Measurements from ENCODE around the gene DRC7. TPM values are rescaled to one million over a fixed set of nuclear protein-coding genes. Genes with fewer than 3 reads are reported as not detected.

The DRC7 gene
- total RNA-seq, 1 donor from 2014 or later = not detected

DNA sequence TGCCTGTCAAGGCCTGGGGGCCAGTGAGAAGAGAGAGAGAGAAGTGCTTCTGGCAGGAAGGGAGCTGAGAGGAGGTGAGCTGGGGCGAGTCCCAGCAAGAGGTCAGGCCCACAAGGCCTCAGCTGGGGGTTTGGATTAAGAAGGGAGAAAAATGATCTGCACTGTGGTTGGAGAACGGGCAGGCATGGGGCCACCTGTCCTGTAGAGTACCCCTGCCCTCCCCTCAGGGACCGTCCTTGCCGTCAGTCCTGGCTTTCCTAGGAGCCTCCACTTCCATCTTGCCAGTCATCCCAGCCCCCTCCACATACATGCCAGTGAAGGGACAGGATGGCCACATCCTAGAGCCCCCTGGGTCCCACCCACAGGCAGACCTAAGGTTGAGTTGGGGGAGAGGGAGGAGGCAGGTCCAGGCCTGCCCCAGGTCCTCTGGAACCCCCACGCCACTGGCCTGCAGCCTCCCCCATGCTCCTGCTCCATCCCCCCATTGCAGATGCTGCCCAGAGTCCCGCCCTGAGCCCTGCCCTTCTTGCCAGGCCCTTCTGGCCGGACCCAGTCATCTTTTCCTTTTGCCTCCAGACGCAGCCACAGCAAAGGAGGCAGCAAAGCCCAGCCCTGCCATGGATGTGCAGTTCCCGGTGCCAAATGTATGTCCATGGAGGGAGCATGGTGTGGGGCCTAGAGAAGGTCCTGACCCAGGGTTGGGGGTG is 59.9 kb downstream of the DRC7 start:
- H3K36me3 ChIP-seq (ENCODE audit: control insufficient read depth, insufficient read depth, low read length) = peaks cover 21% of the 10 kb centered on the region
- DNase-seq (ENCODE audit: low read depth) (no peak), FAIRE-seq (no peak)
- TF ChIP-seq, protein P1, sequence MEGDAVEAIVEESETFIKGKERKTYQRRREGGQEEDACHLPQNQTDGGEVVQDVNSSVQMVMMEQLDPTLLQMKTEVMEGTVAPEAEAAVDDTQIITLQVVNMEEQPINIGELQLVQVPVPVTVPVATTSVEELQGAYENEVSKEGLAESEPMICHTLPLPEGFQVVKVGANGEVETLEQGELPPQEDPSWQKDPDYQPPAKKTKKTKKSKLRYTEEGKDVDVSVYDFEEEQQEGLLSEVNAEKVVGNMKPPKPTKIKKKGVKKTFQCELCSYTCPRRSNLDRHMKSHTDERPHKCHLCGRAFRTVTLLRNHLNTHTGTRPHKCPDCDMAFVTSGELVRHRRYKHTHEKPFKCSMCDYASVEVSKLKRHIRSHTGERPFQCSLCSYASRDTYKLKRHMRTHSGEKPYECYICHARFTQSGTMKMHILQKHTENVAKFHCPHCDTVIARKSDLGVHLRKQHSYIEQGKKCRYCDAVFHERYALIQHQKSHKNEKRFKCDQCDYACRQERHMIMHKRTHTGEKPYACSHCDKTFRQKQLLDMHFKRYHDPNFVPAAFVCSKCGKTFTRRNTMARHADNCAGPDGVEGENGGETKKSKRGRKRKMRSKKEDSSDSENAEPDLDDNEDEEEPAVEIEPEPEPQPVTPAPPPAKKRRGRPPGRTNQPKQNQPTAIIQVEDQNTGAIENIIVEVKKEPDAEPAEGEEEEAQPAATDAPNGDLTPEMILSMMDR (IDR thresholded peaks at IDR 0.05; ENCODE audit: insufficient read depth, low read length, severe bottlenecking) = no peak
- no peak overlapping the region for H3K4me3 ChIP-seq (ENCODE audit: low read depth, low read length)
- H3K27me3 ChIP-seq (ENCODE audit: control insufficient read depth, insufficient read depth, low read length) = no peaks in the 10 kb centered on the region

DNA sequence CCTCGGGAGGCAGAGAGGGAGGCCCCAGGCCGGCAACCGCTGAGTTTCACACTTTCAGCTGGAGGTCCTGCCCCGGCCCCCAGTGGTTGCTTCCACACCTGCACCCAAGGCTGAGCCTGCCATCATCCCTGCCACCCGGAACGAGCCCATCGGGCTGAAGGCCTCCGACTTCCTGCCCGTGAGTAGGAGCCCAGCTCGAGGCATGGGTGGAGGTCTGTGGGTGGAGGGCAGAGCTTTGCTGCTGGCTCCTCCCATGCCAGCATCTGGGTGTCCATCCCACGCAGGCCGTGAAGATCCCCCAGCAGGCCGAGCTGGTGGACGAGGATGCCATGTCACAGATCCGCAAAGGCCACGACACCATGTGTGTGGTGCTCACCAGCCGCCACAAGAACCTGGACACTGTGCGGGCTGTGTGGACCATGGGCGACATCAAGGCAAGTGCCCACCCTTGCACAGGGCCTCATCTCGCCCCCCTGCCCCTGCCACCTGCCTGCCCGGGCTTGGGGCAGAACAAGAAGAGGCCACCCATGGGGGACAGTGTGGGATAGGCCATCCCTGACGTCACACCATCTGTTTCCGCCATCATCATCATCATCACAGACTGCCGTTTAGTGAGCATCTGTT is 60.6 kb downstream of the DRC7 start:
- FAIRE-seq (no peak), DNase-seq (ENCODE audit: low read depth) (no peak)
- TF ChIP-seq, protein P1 (IDR thresholded peaks at IDR 0.05; ENCODE audit: insufficient read depth, low read length, severe bottlenecking) = no peak
- H3K27me3 ChIP-seq (ENCODE audit: control insufficient read depth, insufficient read depth, low read length) = no peaks in the 10 kb centered on the region
- H3K4me3 ChIP-seq (ENCODE audit: low read depth, low read length) = no peak overlapping the region
- H3K36me3 ChIP-seq (ENCODE audit: control insufficient read depth, insufficient read depth, low read length) = peaks cover 23% of the 10 kb centered on the region

DNA sequence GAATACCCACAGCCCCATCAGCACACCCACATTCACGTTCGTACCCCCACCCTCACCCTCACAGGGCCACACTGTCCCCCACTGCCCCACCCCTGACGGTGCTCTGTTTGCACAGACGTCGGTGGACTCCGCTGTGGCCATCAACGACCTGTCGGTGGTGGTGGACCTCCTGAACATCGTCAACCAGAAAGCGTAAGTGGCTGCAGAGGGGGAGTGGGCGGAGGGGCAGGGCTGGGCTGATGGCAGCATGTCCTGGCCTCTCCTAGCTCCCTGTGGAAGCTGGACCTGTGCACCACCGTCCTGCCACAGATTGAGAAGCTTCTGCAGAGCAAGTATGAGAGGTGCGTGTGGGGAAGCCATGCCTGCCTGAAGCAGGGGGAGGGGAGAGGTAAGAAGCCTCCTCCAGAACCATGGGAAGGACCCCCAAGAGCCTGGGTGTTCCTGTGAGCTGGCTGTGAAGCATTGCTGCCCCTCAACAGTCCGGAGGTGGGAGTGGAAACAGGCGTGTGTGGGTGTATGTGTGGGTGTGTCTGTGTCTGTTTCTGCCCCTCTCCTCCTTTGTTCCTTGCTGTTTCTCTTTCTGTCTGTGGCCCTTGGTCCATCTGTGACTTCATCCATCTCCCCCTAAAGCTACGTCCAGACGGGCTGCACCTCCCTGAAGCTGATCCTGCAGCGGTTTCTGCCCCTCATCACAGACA is 61.3 kb downstream of the DRC7 start:
- H3K27me3 ChIP-seq (ENCODE audit: control insufficient read depth, insufficient read depth, low read length) = no peaks in the 10 kb centered on the region
- no peak overlapping the region for H3K4me3 ChIP-seq (ENCODE audit: low read depth, low read length)
- H3K36me3 ChIP-seq (ENCODE audit: control insufficient read depth, insufficient read depth, low read length) = peaks cover 26% of the 10 kb centered on the region
- TF ChIP-seq, protein P1 (IDR thresholded peaks at IDR 0.05; ENCODE audit: insufficient read depth, low read length, severe bottlenecking) = no peak
- no peak for FAIRE-seq
- DNase-seq (ENCODE audit: low read depth) = no peak

DNA sequence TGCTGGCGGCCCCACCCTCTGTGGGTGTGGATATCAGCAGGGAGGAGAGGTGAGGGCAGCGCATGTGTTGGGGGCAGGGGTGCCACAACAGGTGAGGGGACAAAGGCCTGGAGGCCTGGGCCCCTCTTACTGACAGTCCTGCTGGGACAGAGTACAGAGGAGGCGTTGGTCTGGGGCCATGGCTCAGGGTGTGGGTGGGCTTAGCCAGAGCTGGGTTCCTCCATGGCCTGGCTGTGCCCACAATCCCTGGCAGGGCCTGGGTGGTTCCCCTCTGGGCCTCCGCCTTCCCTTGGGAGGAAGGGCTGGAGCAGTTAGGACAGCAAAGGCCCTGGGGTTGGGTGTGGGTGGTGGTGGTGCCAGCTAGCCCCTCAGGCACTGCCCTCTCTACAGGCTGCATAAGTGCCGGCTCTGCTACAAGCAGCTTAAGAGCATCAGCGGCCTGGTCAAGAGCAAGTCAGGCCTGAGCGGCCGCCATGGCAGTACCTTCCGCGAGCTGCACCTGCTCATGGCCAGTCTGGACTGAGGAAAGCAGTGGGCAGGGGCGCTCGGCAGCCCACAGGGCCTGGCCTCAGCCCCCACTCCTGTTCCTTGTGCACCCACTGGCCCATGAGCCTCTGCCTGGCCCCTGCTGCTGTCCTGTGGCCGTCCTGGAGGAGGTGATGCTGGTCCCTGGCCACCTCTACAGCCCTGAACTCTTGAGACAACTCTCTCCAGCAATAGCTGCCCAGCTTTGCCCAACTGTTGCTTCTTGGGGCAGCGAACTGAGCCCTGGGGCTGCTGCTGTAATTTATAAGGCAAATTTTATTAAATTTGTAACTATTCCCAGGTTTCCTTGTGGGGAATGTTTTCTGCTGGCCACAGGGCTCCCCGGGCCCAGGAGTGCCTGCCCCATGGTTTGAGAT is 62.1 kb downstream of the DRC7 start:
- H3K36me3 ChIP-seq (ENCODE audit: control insufficient read depth, insufficient read depth, low read length) = peaks cover 27% of the 10 kb centered on the region
- DNase-seq (ENCODE audit: low read depth) (no peak), FAIRE-seq (no peak)
- TF ChIP-seq, protein P1 (IDR thresholded peaks at IDR 0.05; ENCODE audit: insufficient read depth, low read length, severe bottlenecking) = no peak
- no peaks in the 10 kb centered on the region for H3K27me3 ChIP-seq (ENCODE audit: control insufficient read depth, insufficient read depth, low read length)
- no peak overlapping the region for H3K4me3 ChIP-seq (ENCODE audit: low read depth, low read length)

DNA sequence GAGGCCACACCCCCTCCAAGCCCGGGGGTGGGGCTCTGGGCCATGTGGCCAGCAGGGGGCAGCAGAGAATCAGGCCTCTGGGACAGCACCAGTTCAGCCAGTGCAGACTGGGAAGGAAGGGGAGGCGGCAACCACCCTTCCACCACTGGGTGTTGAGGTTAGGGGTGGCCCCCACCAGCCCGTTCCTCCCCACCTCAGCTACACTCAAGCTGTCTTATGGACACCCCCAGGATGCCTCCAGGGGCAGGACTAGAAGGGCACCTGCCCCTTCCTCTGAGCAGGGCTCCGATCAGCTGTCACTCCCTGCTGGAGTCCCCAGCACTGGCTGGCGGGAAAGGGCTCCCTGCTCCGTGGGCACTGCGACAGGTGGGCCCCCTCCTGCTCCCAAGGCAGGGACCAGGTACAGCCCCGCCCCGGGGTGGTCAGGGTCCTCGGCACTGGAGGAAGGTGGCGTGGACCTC is 62.8 kb downstream of the DRC7 start:
- no peak overlapping the region for H3K4me3 ChIP-seq (ENCODE audit: low read depth, low read length)
- TF ChIP-seq, protein P1 (IDR thresholded peaks at IDR 0.05; ENCODE audit: insufficient read depth, low read length, severe bottlenecking) = peak; percentile 96
- no peaks in the 10 kb centered on the region for H3K27me3 ChIP-seq (ENCODE audit: control insufficient read depth, insufficient read depth, low read length)
- peak; percentile 32 for FAIRE-seq
- peaks cover 28% of the 10 kb centered on the region for H3K36me3 ChIP-seq (ENCODE audit: control insufficient read depth, insufficient read depth, low read length)
- DNase-seq (ENCODE audit: low read depth) = peak; percentile 61

All from bronchial epithelial cell (primary cell).